K562 (cell line): Measurements from ENCODE around the gene RNF121.

ENCODE experiments used
- CEBPB ChIP-seq: fragments of 450-650 bp; IDR thresholded peaks from 2 replicates; pipeline ENCODE4 v1.6.1; 2016; ENCODE audit warnings: missing genetic modification characterization, missing compliant biosample characterization
- CREB1 ChIP-seq, 2 experiments: sonication (generic) in 1 of 2; formaldehyde crosslinking in 1 of 2; IDR thresholded peaks; 2 replicates each; pipeline versions ENCODE4 v1.6.1 to v1.8.0; 2012 to 2022; ENCODE audit warnings: inconsistent platforms in 1 of 2, mild to moderate bottlenecking in 1 of 2, missing genetic modification reagents in 1 of 2, moderate library complexity in 1 of 2
- ELF4 ChIP-seq: fragments of 450-650 bp; formaldehyde crosslinking; IDR thresholded peaks from 2 replicates; pipeline ENCODE4 v1.4.0; 2022; ENCODE audit warnings: missing genetic modification characterization
- EZH2 ChIP-seq: IDR thresholded peaks from 2 replicates; pipeline ENCODE4 v1.6.1; 2012; ENCODE audit warnings: low read depth, mild to moderate bottlenecking, inconsistent platforms, low read length, borderline replicate concordance
- FOXP1 ChIP-seq: sonication (generic); formaldehyde crosslinking; IDR thresholded peaks from 2 replicates; pipeline ENCODE4 v1.8.0; 2022; ENCODE audit warnings: mild to moderate bottlenecking, missing genetic modification reagents
- GABPA ChIP-seq: fragments of 200-800 bp; sonication (Bioruptor generic); conservative IDR thresholded peaks from 2 replicates; pipeline ENCODE4 v1.6.1; 2016; ENCODE audit warnings: low read depth, missing genetic modification characterization, missing compliant biosample characterization
- NCOR1 ChIP-seq: fragments of 450-650 bp; IDR thresholded peaks from 2 replicates; pipeline ENCODE4 v1.6.1; 2016; ENCODE audit warnings: mild to moderate bottlenecking, moderate library complexity
- ZFP36 ChIP-seq: fragments of 150-350 bp; IDR thresholded peaks from 2 replicates; pipeline ENCODE4 v1.6.1; 2018; ENCODE audit warnings: low read length, low read depth; ENCODE audit not compliant: partially characterized antibody
- ZNF224 ChIP-seq: sonication (generic); formaldehyde crosslinking; IDR thresholded peaks from 2 replicates; pipeline ENCODE4 v1.8.0; 2022; ENCODE audit warnings: mild to moderate bottlenecking, missing genetic modification reagents
- TF ChIP-seq, protein P1 (sequence below), 3 experiments: IDR thresholded peaks in 2 of 3; conservative IDR thresholded peaks in 1 of 3; 2 replicates each; pipeline ENCODE4 v1.5.1; 2011 to 2012; ENCODE audit warnings: low read length in 3 of 3, mild to moderate bottlenecking in 3 of 3, control low read depth in 2 of 3, improper control_type of control experiment in 1 of 3, inconsistent platforms in 1 of 3, low read depth in 1 of 3, mixed read lengths in 1 of 3, moderate library complexity in 1 of 3; ENCODE audit not compliant: insufficient read depth in 2 of 3
- TF ChIP-seq, protein P2 (sequence below): sonication (generic); formaldehyde crosslinking; IDR thresholded peaks from 2 replicates; pipeline ENCODE4 v1.8.1; 2023; ENCODE audit warnings: mild to moderate bottlenecking, missing genetic modification reagents, moderate library complexity

DNA sequence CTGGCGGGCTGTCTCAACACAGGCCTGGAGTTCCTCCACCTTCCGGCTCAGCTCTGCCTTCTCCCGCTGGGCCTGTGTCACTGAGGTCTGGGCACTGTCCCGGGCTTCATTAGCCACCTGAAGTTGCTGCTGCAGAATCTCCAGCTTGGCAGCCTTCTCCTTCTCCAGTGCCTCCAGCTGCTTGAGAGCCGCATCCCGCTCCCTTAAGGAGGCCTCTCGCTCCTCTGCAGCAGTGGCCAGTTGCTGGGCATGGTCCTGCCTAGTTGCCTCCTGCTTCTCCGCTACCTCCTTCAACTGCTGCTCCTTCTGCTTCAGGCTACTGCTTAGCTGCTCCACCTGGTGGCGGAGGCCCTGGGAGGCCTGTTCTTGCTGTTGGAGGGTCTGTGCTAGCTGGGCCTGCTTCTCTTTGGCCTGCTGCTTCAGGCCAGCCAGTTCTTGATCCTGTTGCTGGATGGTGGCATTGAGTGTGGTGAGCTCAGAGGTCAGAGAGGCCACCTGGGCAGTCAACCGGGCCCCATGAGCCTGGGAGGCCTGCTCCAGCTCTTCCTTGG lies 86.7 kb downstream of the RNF121 start:
- TF ChIP-seq EZH2 (no peak), FOXP1 (no peak), ZFP36 (no peak), ELF4 (CRISPR knock-in tag) (no peak), CEBPB (tag) (no peak), CREB1 (IDR thresholded peaks at IDR 0.05) (no peak), CREB1 (CRISPR knock-in tag; IDR thresholded peaks at IDR 0.05) (no peak), GABPA (tag) (no peak), ZNF224 (CRISPR knock-in tag) (no peak), NCOR1 (no peak)
- TF ChIP-seq, protein P1, sequence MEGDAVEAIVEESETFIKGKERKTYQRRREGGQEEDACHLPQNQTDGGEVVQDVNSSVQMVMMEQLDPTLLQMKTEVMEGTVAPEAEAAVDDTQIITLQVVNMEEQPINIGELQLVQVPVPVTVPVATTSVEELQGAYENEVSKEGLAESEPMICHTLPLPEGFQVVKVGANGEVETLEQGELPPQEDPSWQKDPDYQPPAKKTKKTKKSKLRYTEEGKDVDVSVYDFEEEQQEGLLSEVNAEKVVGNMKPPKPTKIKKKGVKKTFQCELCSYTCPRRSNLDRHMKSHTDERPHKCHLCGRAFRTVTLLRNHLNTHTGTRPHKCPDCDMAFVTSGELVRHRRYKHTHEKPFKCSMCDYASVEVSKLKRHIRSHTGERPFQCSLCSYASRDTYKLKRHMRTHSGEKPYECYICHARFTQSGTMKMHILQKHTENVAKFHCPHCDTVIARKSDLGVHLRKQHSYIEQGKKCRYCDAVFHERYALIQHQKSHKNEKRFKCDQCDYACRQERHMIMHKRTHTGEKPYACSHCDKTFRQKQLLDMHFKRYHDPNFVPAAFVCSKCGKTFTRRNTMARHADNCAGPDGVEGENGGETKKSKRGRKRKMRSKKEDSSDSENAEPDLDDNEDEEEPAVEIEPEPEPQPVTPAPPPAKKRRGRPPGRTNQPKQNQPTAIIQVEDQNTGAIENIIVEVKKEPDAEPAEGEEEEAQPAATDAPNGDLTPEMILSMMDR (IDR thresholded peaks at IDR 0.05 in 2 of 3, conservative IDR thresholded peaks at IDR 0.05 in 1 of 3; ENCODE audit: insufficient read depth in 2 of 3, low read depth in 1 of 3, low read length in 3 of 3) = peak; percentile 58 to 64 (median 61); a peak in 5 of 6 replicates
- TF ChIP-seq, protein P2, sequence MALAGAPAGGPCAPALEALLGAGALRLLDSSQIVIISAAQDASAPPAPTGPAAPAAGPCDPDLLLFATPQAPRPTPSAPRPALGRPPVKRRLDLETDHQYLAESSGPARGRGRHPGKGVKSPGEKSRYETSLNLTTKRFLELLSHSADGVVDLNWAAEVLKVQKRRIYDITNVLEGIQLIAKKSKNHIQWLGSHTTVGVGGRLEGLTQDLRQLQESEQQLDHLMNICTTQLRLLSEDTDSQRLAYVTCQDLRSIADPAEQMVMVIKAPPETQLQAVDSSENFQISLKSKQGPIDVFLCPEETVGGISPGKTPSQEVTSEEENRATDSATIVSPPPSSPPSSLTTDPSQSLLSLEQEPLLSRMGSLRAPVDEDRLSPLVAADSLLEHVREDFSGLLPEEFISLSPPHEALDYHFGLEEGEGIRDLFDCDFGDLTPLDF (CRISPR knock-in tag) = no peak
